ENCODE data around the gene HSPA12B. TPM values are rescaled to one million over a fixed set of nuclear protein-coding genes. Genes with fewer than 3 reads are reported as not detected.

The HSPA12B gene
- total RNA-seq, 1 experiment from 2014 or later: 2.7 TPM

GRCh38 chr20:3767427-3768341 lies 35.2 kb downstream of the HSPA12B start, which contains the start of gene ADISSP:
TSS of gene ADISSP (minus strand) at chr20:3767753. CDS start at chr20:3760100, 7,653 bp downstream.
- peaks cover 0 to 4% (median 3%) of the 10 kb centered on the region in 3 experiments; a peak in 3 of 7 replicates for H3K36me3 Mint-ChIP-seq (ENCODE audit: insufficient read depth in 1 of 3, low read depth in 3 of 3)
- no peak within 1 kb of the TSS for H2BK5ac ChIP-seq (ENCODE audit: insufficient read length, low read length)
- peak within 1 kb of the TSS; percentile 91 to 97 (median 91); a peak in 5 of 7 replicates for H3K27ac Mint-ChIP-seq

More at GRCh38 chr20:3767427-3768341, 35.2 kb downstream of the HSPA12B start, which contains the start of gene ADISSP:
- WGBS (ENCODE audit: extremely low coverage, insufficient read length, low lambda C conversion rate): no CpG with 5 or more reads among the region's 80 CpGs
- Mint-ChIP-seq H3K27me3 (ENCODE audit: low read depth) (peaks cover 19% of the 10 kb centered on the region), H3K9me3 (no peaks in the 10 kb centered on the region; a peak in 1 of 5 replicates), H3K4me3 (peak within 1 kb of the TSS; percentile 91 to 97), H3K4me1 (peaks cover 16 to 18% of the 10 kb centered on the region in 2 experiments)
- Histone ChIP-seq H3K4me1 (ENCODE audit: insufficient read depth, low read length) (no peaks in the 10 kb centered on the region), H3K14ac (ENCODE audit: insufficient read depth, low read length) (peak within 1 kb of the TSS; percentile 70), H4K20me1 (ENCODE audit: control insufficient read depth, insufficient read depth, insufficient read length) (no peaks in the 10 kb centered on the region), H2BK12ac (ENCODE audit: insufficient read length, low read depth, low read length) (no peak within 1 kb of the TSS), H4K5ac (ENCODE audit: insufficient read length, low read depth, low read length) (no peak within 1 kb of the TSS), H3K23me2 (ENCODE audit: insufficient read length, low read depth, low read length, poor library complexity, severe bottlenecking) (peaks cover 20% of the 10 kb centered on the region), H4K8ac (replicated peaks; ENCODE audit: insufficient read length, low read depth, low read length) (no peak within 1 kb of the TSS), H2AFZ (ENCODE audit: low read length) (no peak within 1 kb of the TSS), H2BK15ac (ENCODE audit: low read depth, low read length) (no peak within 1 kb of the TSS), H3K18ac (ENCODE audit: insufficient read length, low read depth, low read length) (no peak within 1 kb of the TSS), H3K27ac (ENCODE audit: insufficient read length, low read depth, low read length) (no peak within 1 kb of the TSS), H3K56ac (ENCODE audit: insufficient read length, low read depth, low read length) (no peak within 1 kb of the TSS), H3K23ac (ENCODE audit: insufficient read length, low read depth, low read length) (no peak within 1 kb of the TSS), H2BK120ac (ENCODE audit: low read depth, low read length, poor library complexity, severe bottlenecking) (no peak within 1 kb of the TSS), H3K4me2 (ENCODE audit: insufficient read depth, insufficient read length, low read length) (peak within 1 kb of the TSS; percentile 85), H2AK5ac (ENCODE audit: insufficient read length, low read length) (no peak within 1 kb of the TSS), H3K79me1 (ENCODE audit: insufficient read depth, low read depth, low read length, poor library complexity, severe bottlenecking) (no peaks in the 10 kb centered on the region), H3K9ac (ENCODE audit: extremely low read depth, insufficient read length, low read length) (peak within 1 kb of the TSS; percentile 65), H3K27me3 (ENCODE audit: insufficient read depth, low read length) (no peaks in the 10 kb centered on the region), H3K9me3 (ENCODE audit: control insufficient read depth, low read depth, low read length) (no peaks in the 10 kb centered on the region), H3K79me2 (ENCODE audit: insufficient read depth, low read length) (no peaks in the 10 kb centered on the region), H4K91ac (ENCODE audit: insufficient read length, low read depth, low read length) (no peak within 1 kb of the TSS), H3K4ac (ENCODE audit: low read depth, low read length) (no peak within 1 kb of the TSS), H3T11ph (ENCODE audit: low read length) (no peak within 1 kb of the TSS), H2BK20ac (ENCODE audit: low read depth, low read length, poor library complexity, severe bottlenecking) (no peak within 1 kb of the TSS)
- TF ChIP-seq, protein P1, sequence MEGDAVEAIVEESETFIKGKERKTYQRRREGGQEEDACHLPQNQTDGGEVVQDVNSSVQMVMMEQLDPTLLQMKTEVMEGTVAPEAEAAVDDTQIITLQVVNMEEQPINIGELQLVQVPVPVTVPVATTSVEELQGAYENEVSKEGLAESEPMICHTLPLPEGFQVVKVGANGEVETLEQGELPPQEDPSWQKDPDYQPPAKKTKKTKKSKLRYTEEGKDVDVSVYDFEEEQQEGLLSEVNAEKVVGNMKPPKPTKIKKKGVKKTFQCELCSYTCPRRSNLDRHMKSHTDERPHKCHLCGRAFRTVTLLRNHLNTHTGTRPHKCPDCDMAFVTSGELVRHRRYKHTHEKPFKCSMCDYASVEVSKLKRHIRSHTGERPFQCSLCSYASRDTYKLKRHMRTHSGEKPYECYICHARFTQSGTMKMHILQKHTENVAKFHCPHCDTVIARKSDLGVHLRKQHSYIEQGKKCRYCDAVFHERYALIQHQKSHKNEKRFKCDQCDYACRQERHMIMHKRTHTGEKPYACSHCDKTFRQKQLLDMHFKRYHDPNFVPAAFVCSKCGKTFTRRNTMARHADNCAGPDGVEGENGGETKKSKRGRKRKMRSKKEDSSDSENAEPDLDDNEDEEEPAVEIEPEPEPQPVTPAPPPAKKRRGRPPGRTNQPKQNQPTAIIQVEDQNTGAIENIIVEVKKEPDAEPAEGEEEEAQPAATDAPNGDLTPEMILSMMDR (conservative IDR thresholded peaks at IDR 0.05): peak; percentile 29; the same call in 2 of the 3 replicates
- DNase-seq: peak; percentile 99

All from H9 (cell line).